ENCODE results near the gene BAIAP2.

Gene BAIAP2

DNA sequence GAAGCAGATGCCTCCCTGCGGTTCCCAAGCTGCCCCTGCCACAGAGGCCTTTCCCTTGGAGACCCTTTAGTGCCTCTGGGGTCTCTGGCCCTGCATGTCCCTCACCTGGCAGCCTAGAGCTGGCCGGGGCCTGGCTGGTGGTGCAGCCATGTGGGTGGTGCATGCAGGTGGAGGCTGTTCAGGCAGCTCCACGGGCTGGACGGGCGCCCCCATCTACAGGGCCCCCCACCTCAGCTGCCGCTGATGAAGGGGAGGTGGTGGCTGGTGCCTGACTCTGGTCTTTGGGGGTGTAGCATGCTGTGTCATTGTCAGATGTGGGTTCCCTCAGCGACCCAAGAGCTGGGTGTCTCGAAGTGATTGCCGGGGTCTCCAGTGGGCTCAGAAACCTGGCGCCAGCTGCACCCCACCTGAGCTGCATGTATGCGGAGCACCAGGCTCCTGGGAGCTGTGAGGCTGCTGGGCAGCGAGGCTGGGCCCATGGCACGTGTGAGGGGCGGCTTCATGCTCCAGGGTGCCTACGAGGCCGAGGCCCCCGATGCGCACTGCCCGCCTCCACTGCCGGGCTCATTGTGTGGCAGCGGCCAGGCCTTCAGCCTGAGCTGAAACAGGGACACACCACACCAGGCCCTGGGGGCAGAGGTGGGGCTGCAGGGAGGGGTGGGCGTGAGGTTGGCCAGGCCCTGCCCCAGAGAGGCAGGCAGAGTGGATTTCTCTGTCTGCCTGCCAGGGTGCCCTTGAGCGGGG lies 57.0 kb downstream of the BAIAP2 start:
- TF ChIP-seq ZBTB7A (IDR thresholded peaks at IDR 0.05; ENCODE audit: low read depth) (peak; percentile 49; the same call in 1 of the 2 replicates), YY1 (IDR thresholded peaks at IDR 0.05; ENCODE audit: low read depth) (no peak)

GRCh38 chr17:81092518-81093095 lies 57.7 kb downstream of the BAIAP2 start:
- no peak for TF ChIP-seq CEBPB (IDR thresholded peaks at IDR 0.05)
- no peak for TF ChIP-seq REST (IDR thresholded peaks at IDR 0.05; ENCODE audit: low read depth)
- TF ChIP-seq TAF1 (IDR thresholded peaks at IDR 0.05; ENCODE audit: low read depth): no peak
- no peak for TF ChIP-seq USF1 (IDR thresholded peaks at IDR 0.05)
- TF ChIP-seq YY1 (IDR thresholded peaks at IDR 0.05; ENCODE audit: low read depth): no peak
- no peak for TF ChIP-seq EGR1 (IDR thresholded peaks at IDR 0.05)
- TF ChIP-seq EP300 (IDR thresholded peaks at IDR 0.05; ENCODE audit: borderline replicate concordance): no peak
- TF ChIP-seq CREB1 (IDR thresholded peaks at IDR 0.05; ENCODE audit: low read depth): no peak

- TF ChIP-seq NFIC (IDR thresholded peaks at IDR 0.05) (no peak), TCF12 (IDR thresholded peaks at IDR 0.05; ENCODE audit: low read depth) (no peak), EGR1 (IDR thresholded peaks at IDR 0.05) (no peak), TEAD4 (IDR thresholded peaks at IDR 0.05) (no peak), USF1 (IDR thresholded peaks at IDR 0.05) (no peak), FOXM1 (IDR thresholded peaks at IDR 0.05; ENCODE audit: borderline replicate concordance, low read depth) (no peak), TAF1 (IDR thresholded peaks at IDR 0.05; ENCODE audit: low read depth) (no peak), ZBTB7A (IDR thresholded peaks at IDR 0.05; ENCODE audit: low read depth) (no peak), YY1 (IDR thresholded peaks at IDR 0.05; ENCODE audit: low read depth) (no peak), EP300 (IDR thresholded peaks at IDR 0.05; ENCODE audit: borderline replicate concordance) (no peak), CEBPB (IDR thresholded peaks at IDR 0.05) (no peak), CREB1 (IDR thresholded peaks at IDR 0.05; ENCODE audit: low read depth) (no peak), REST (IDR thresholded peaks at IDR 0.05; ENCODE audit: low read depth) (no peak), RAD21 (IDR thresholded peaks at IDR 0.05; ENCODE audit: low read depth) (no peak)
- TF ChIP-seq, protein P1, sequence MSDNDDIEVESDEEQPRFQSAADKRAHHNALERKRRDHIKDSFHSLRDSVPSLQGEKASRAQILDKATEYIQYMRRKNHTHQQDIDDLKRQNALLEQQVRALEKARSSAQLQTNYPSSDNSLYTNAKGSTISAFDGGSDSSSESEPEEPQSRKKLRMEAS (IDR thresholded peaks at IDR 0.05): no peak
Observed at GRCh38 chr17:81093619-81094508, 58.9 kb downstream of the BAIAP2 start.

DNA sequence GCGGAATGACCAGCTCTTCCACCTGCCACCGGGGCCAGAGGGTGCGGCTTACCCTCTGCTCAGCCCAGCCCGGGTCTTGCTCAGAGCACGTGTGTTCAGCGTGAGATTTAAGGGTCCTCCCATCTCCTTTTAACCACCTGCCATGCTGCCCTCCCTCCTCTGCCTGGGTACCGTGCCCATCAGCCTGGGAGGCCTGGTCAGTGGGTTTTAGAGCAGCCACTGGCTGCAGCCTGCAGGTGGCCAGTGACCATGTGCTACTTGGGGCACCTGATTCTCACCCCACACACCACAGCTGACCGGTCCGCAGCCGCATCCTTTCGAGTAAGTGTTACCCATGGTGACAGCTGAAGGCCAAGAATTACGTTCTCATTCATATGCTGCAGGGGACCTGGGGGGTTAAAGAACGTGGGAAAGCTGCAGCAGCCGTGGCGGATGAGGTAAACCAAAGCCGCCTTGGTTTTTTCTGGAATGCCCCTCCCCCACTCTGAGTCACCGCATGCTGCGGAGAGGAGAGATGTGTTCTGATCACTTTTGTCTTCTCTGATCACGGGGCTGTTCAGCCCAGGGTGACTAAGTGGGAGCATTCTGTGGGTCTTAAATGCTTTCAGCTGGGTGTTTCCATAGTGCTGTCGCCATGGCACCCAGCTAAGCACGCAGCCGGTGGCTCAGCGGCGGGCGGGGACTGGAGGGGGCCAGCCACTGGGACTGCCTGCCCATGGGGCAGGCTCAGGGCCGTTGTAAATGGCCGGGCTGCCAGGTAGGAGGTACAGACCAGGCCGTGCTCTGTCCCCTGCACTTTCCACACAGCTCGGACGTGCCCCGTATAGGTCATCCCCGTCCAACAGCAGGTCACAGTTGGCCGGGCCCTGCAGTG lies 59.8 kb downstream of the BAIAP2 start:
- peak; percentile 81 for TF ChIP-seq TCF12 (IDR thresholded peaks at IDR 0.05; ENCODE audit: low read depth)
- TF ChIP-seq YY1 (IDR thresholded peaks at IDR 0.05; ENCODE audit: low read depth): 0 out of 2 replicates have a peak, but pooled peaks have one; percentile 23
- peak; percentile 59; the same call in 1 of the 2 replicates for TF ChIP-seq TEAD4 (IDR thresholded peaks at IDR 0.05)
- TF ChIP-seq ZBTB7A (IDR thresholded peaks at IDR 0.05; ENCODE audit: low read depth): peak; percentile 61; the same call in 1 of the 2 replicates
- TF ChIP-seq USF1 (IDR thresholded peaks at IDR 0.05): no peak; the same call in 1 of the 2 replicates
- peak; percentile 23; the same call in 1 of the 2 replicates for TF ChIP-seq TAF1 (IDR thresholded peaks at IDR 0.05; ENCODE audit: low read depth)
- no peak for TF ChIP-seq REST (IDR thresholded peaks at IDR 0.05; ENCODE audit: low read depth)
- TF ChIP-seq, protein P1 (IDR thresholded peaks at IDR 0.05): peak; percentile 67
- 0 out of 2 replicates have a peak, but pooled peaks have one; percentile 27 for TF ChIP-seq EGR1 (IDR thresholded peaks at IDR 0.05)
- TF ChIP-seq NFIC (IDR thresholded peaks at IDR 0.05): no peak
- TF ChIP-seq EP300 (IDR thresholded peaks at IDR 0.05; ENCODE audit: borderline replicate concordance): peak; percentile 68; the same call in 1 of the 2 replicates
- no peak; the same call in 1 of the 2 replicates for TF ChIP-seq CEBPB (IDR thresholded peaks at IDR 0.05)
- TF ChIP-seq FOXM1 (IDR thresholded peaks at IDR 0.05; ENCODE audit: borderline replicate concordance, low read depth): peak; percentile 55; the same call in 1 of the 2 replicates
- no peak for TF ChIP-seq RAD21 (IDR thresholded peaks at IDR 0.05; ENCODE audit: low read depth)
- TF ChIP-seq CREB1 (IDR thresholded peaks at IDR 0.05; ENCODE audit: low read depth): no peak

Measured in Ishikawa (cell line).